Hematopoietic multipotent progenitor cell treated with erythropoietin and hydrocortisone succinate and interleukin-3 and kit ligand, for 4 days (in vitro differentiated cells): ENCODE measurements around the gene HSD17B10.
"Not testable (repeated sequence)": the region's sequence is repeated elsewhere in the genome, so short reads cannot be mapped to it uniquely, and the experiment has no call there.

ENCODE experiments used
- DNase-seq: peaks from one replicate; pipeline ENCODE4 v3.0.0-alpha.2; 2015

Gene HSD17B10

DNA sequence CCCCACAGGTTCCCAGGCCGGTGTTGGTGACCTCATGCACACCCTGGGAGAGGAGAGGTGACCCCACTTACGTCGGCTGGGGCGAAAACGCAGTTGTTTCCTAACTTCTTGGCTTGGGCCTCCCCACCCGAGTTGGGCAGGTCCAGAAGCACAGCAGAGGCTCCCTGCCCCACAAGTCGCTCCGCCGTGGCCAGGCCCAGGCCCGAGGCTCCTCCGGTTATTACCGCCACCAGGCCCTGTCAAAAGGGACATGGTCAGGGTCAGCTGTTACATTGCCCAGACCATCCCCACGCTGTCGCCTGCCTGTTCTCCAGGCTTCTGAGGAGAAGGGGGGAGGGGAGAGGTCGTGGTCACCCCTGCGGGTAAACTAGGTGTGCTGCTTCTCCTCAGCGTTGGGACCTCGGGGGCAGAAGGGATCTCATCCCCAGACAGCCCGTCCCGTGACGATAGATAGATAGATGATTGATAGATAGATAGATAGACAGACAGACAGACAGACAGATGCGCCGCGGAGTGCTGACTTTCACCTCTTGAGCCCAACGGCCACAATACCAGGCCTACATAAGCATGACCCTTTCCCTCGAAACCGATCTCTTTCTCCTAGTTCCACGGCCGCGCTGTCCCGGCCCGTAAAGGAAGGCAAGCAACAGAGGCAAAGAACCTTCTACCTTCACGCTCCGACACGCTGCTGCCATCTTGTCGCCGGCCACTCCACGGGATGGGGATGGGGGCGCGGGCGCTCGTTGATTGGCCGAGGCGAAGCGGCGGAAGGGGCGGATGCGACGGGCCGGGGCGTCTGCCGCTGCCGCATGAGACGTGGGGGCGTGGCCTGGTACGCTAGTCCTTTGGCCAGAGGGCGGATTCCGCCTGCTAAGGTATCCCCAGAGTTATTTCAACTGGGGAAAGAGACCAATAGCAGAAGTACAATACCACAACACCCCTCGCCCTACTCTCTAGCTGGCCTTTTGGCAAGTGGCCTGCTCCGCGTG, at the start of gene HSD17B10:
TSS of gene HSD17B10 (minus strand) at position 720 of the 989 bp plus-strand sequence. CDS start at position 695, 25 bp downstream.
- peak; percentile 97 for DNase-seq

DNA sequence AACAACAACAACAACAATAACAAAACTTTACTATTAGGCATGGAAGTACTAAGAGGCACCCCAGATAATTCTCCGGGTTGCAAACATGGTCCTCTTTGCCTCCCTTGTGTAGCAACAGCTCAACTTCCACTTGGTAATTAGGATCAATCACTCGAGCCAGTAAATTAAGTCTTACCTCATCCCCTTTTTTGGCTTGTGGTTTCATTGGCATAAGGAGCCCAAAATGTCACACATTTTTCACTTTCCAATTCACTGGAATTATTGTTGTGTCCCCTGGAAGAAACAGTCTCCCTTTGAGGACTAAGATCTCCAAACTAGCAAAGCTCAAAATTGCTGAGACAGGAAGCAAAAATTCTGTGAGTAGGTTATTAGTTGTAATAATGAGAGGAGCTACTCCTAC, 49.2 kb upstream of the HSD17B10 start:
- no peak for DNase-seq

DNA sequence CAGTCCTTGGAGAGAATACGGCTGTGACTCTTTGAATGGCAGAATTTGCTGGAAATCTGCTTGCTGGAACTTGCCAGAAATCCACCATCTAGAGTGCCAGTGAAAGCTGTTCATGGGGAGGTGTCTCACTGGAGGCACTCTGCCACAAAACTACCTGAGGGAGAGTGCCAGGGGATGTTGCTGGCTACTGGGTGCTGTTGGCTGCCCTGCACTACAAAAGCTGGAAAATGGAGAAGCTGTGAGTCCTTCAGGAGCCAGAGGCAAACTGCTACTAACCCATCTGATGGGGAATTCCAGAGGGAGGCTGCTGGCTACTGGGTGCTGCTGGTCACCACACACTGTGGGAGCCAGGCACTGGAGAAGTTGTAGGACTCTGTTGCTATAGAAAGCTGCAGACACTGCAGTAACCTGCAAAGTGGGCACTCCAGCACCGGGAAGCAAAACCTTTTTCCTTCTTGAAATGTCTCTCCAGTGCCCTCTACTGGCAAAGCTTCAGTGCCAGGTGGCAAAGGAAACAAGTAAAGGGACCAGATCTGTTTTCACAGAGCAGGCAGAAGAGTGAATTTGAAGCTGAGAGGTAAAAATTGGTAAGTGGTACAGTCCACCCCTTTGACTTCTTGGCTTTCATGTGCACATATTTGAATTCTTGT, 47.8 kb upstream of the HSD17B10 start:
- DNase-seq, result peak; percentile 80

- peak; percentile 55 for DNase-seq
These were observed 46.9 kb upstream of the HSD17B10 start for GRCh38 chrX:53481093-53481492.

GRCh38 chrX:53479301-53479700, 45.1 kb upstream of the HSD17B10 start:
- DNase-seq, result peak; percentile 51

GRCh38 chrX:53476371-53476770, 42.2 kb upstream of the HSD17B10 start:
- no peak for DNase-seq

DNA sequence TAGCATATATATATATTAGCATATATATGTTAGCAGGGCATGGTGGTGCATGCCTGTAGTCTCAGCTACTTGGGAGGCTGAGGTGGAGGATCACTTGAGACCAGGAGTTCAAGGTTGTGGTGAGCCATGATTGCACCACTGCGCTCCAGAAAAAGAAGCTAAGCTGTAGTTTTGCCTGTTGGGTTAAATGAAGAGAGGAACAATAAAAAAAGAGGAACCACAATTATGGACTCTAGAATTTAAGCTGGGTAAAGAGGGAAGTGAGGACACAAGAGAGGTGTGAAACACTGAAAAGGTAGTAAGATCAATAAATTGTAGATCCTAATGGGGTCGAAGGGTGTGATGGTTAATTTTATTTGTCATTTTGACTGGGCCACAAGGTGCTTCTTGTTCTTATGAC, 40.5 kb upstream of the HSD17B10 start:
- DNase-seq, result peak; percentile 50

DNA sequence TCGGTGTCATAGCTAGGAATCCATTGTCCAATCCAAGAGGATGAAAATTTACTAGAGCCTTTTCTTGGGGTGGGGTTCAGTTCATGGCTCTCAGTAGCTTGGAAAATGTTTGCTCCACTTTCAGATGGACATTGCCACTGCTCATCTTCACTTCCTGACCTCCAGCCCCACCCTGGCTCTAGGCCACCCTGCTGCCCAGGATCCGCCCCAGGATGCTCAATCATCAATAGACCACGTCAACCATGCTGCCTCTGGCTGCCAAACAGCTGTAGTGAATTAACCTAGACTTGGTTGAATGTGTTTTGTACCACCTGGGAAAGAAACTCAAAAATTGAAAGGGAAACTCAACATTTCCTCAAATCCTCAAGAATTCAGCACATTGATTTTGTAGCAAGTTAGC, 37.2 kb upstream of the HSD17B10 start:
- DNase-seq, result no peak

DNA sequence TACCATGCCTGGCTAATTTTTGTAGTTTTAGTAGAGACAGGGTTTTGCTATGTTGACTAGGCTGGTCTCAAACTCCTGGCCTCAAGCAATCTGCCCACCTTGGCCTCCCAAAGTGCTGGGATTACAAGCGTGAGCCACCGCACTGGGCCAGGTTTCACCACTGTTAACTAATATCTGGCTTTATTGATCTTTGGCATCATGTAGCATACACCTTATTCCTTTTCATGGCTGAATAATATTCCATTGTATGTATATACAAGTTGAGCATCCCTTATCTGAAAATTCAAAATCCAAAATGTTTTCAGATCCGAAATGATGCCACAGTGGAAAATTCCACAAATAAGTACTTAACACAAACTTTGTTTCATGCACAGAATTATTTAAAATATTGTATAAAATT, 34.5 kb upstream of the HSD17B10 start:
- not testable (repeated sequence) for DNase-seq

GRCh38 chrX:53458082-53458481, 23.9 kb upstream of the HSD17B10 start:
- no peak for DNase-seq

- DNase-seq, result no peak
These were observed 22.1 kb upstream of the HSD17B10 start for GRCh38 chrX:53456254-53456653.

DNA sequence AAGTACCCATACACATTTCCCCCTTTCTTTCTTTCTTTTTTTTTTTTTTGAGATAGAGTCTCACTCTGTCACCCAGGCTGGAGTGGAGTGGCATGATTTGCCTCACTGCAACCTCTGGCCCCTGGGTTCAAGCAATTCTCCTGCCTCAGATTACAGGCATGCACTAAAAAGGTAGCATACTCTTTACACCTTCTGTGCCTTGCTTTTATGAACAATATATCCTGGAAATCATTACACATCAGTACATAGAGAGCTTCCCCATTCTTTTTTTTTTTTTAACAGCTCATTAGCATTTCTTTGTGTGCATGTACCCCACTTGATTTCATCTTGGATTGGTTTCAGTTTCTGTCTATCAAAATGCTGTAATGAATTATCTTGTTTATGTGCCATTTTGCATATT, 18.6 kb upstream of the HSD17B10 start:
- DNase-seq, result no peak

GRCh38 chrX:53449632-53450031, 15.5 kb upstream of the HSD17B10 start:
- DNase-seq, result no peak

DNA sequence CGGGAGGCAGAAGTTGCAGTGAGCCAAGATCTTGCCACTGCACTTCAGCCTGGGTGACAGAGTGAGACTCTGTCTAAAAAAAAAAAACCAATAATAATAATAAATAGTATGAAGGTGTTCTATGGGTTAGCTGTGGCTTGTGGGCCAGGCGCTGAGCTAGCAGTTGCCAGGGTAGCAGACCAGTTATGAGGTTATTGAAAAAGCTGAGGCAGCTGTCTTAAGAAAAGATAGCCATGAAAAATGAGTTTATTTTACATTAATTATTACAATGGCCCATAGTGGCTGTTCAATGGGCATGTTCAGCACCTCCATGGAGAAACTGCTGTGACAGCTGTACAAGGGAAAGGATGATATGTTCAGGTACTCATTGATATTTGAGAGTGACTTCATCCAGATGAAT, 13.3 kb upstream of the HSD17B10 start:
- DNase-seq, result no peak

GRCh38 chrX:53445977-53446376, 11.8 kb upstream of the HSD17B10 start:
- peak; percentile 73 for DNase-seq

- peak; percentile 69 for DNase-seq
These were observed 8.1 kb upstream of the HSD17B10 start for GRCh38 chrX:53442322-53442631.

DNA sequence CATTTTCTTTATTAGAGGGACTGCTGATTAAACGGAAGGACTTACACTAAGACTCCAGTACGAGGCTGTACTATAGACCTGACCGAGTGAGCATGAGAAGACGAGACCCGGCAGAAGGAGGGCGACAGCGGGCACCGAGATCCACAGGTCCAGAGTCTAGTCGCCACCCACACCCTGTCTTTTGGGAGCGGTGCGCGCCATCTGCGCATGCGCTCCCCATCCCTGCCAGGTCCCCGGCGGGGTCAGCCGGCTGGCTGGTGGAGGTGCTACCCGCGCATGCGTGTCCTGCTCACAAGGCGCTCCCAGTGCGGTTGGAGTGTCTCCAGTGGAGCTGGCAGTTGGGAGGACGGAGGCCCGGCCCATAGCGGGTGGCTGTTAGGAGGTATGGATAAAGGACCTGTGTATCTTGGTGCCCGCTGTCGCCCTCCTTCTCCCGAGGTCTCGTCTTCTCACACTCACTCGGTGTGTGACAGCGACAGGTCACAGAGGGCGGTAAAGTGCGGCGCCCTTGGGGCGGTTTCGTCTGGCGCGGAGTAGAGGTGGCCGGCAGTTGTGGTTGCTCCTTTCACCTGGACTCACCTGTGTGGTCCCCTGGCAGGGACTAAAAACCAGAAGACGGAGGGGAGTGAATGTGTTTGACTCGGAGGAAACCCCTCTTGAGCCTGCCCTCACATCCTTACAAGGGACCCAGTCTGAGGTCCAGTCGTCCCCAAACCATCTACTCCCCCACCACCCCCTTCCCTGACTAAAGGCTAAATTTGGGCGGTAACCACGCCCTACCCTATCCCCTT, 7.6 kb upstream of the HSD17B10 start:
- DNase-seq, result peak; percentile 87

DNA sequence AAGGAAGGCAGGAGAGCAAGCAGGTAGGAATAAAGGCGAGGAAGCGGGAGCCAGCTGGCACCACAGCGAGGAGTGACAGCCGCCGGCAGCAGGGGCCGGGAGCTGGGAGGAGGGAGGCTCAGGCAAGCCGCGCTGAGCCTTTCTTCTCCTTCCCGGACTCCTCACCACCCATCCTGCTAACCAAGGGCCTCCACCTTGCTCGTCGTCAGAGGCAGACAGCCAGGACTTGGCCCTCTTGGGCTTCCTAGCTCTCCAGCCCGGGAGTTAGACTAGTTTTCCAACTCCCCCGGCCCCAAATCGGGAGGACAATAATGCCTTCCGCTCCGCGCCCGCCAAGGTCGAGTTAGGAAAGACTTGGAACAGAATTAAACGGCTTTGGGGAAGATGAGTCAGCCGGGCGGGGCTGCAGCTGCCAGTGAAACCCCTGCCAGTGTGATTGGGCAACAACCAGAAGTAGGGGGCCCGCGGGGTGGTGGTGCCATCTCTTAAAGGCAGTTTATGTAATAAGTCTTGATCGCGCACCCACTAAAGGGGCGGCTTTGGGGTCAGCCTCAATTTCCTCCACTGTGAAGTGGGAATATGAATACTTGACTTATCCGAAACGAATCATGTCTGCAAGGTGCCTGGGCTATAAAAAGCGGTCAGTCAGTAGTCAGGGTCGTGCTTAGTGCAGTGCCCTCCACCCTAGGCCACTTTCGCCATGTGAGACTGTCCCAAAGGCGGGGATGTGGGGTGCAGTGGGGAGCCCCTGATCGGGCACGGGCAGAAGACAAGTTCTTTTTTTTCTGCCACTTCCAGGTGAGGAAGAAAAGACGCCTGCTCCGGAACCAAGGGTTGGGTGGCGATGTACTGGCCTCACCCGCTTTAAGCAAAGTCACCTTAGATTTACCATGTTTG, 6.7 kb upstream of the HSD17B10 start:
- DNase-seq, result peak; percentile 72

GRCh38 chrX:53440101-53440500, 5.9 kb upstream of the HSD17B10 start:
- DNase-seq, result no peak

DNA sequence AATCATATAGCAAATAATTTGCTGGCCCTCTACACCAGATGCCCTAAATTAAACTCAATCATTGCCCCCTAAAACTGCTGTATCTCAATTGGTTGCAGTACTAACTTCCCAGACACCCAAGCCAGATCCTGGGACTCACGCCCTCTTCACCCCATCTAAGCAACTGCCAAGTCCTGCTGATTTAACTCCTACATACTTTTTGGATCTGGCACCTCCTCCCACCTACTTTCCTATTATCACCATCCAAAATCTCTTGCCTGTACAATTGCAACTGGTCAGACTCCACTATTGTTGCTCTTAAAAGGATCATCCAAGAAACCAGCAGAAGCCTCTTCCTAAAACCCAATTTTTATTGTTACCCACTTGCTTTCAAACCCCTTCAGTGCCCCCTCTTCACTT, 4.7 kb upstream of the HSD17B10 start:
- DNase-seq, result no peak

GRCh38 chrX:53438174-53438831, 4.1 kb upstream of the HSD17B10 start:
- no peak for DNase-seq

GRCh38 chrX:53437206-53437605, 3.0 kb upstream of the HSD17B10 start:
- no peak for DNase-seq
